Mucosa of descending colon (tissue), 3 donors: ENCODE measurements around the gene NIPSNAP3A. TPM values are rescaled to one million over a fixed set of nuclear protein-coding genes. Genes with fewer than 3 reads are reported as not detected.

Experiments used
- ATAC-seq: fragments of 200-7000 bp; cut with Tn5 transposase; one replicate; pipeline ENCODE4 v1.9.1; 2020; ENCODE audit warnings: mild to moderate bottlenecking, moderate library complexity
- DNase-seq, 3 donors: peaks; one replicate each; pipeline ENCODE4 v3.0.0-alpha.2; 2020
- H3K36me3 ChIP-seq: fragments of 200-600 bp; one replicate; pipeline ENCODE4 v1.8.0; 2021; ENCODE audit warnings: low read depth, mild to moderate bottlenecking
- H3K4me1 ChIP-seq: fragments of 200-600 bp; one replicate; pipeline ENCODE4 v1.8.0; 2021; ENCODE audit warnings: low read depth, mild to moderate bottlenecking
- H3K4me3 ChIP-seq: fragments of 200-600 bp; one replicate; pipeline ENCODE4 v1.8.0; 2021; ENCODE audit warnings: mild to moderate bottlenecking
- H3K9me3 ChIP-seq: fragments of 200-600 bp; one replicate; pipeline ENCODE4 v1.8.0; 2021; ENCODE audit warnings: mild to moderate bottlenecking
- intact Hi-C, 2 donors: fragments of 100-400 bp; cut with DNase I in 1 of 2; cut with micrococcal nuclease in 1 of 2; formaldehyde crosslinking; loops; one replicate each; pipeline versions ENCODE4 v1.11.0 to v1.11.1; 2022; cut with DNase I, micrococcal nuclease
- total RNA-seq, 3 donors: library from RNA; stranded (reverse); fragmentation: NEBNext Ultra II Directional in 2 of 3; extraction: Animal tissue kit (Norgen Biotek cat#: 25700) in 2 of 3; gene quantifications; one replicate each; pipeline versions ENCODE4 v1.2.1 to v1.2.4, GENCODE V29; 2021 to 2023
- TF ChIP-seq, protein P1 (sequence below): fragments of 200-600 bp; IDR thresholded peaks from one replicate; pipeline ENCODE4 v1.8.0; 2022; ENCODE audit warnings: antibody characterized with exemption, mild to moderate bottlenecking
- donor health status: DM: no; HTN: no; CAD: no; lungs with moderate emphysema.
- donor health status: DM: no; HTN: no; CAD: no.
- donor health status: DM: no; HTN: yes; CAD: no.

NIPSNAP3A gene
- total RNA-seq, 3 donors from 2014 or later: 23.7 to 51.2 (median 34.6) TPM

DNA sequence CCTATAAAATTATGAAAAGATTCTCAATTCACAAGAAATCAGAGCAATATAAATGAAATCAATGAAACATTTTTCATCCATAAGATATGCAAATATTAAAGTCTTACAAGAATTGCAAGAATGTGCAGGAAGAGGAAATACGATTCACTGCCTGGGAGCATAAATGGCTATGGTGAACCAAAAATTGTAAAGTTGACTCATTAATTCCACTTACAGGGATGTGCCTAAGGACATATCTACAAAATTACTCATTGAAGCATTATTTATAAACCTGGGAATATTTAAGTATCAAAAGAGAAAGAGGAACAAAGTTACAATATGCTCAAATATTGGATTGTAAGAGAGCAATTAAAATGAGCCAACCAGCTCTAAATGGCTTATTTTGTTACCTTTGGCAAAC lies 6.9 kb upstream of the NIPSNAP3A start:
- ATAC-seq (no peak), DNase-seq (no peak)
- no peak overlapping the region for H3K4me3 ChIP-seq
- H3K4me1 ChIP-seq: no peaks in the 10 kb centered on the region
- no peaks in the 10 kb centered on the region for H3K9me3 ChIP-seq
- intact Hi-C loops: no loop called here
- H3K36me3 ChIP-seq: no peaks in the 10 kb centered on the region
- TF ChIP-seq, protein P1, sequence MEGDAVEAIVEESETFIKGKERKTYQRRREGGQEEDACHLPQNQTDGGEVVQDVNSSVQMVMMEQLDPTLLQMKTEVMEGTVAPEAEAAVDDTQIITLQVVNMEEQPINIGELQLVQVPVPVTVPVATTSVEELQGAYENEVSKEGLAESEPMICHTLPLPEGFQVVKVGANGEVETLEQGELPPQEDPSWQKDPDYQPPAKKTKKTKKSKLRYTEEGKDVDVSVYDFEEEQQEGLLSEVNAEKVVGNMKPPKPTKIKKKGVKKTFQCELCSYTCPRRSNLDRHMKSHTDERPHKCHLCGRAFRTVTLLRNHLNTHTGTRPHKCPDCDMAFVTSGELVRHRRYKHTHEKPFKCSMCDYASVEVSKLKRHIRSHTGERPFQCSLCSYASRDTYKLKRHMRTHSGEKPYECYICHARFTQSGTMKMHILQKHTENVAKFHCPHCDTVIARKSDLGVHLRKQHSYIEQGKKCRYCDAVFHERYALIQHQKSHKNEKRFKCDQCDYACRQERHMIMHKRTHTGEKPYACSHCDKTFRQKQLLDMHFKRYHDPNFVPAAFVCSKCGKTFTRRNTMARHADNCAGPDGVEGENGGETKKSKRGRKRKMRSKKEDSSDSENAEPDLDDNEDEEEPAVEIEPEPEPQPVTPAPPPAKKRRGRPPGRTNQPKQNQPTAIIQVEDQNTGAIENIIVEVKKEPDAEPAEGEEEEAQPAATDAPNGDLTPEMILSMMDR: no peak

DNA sequence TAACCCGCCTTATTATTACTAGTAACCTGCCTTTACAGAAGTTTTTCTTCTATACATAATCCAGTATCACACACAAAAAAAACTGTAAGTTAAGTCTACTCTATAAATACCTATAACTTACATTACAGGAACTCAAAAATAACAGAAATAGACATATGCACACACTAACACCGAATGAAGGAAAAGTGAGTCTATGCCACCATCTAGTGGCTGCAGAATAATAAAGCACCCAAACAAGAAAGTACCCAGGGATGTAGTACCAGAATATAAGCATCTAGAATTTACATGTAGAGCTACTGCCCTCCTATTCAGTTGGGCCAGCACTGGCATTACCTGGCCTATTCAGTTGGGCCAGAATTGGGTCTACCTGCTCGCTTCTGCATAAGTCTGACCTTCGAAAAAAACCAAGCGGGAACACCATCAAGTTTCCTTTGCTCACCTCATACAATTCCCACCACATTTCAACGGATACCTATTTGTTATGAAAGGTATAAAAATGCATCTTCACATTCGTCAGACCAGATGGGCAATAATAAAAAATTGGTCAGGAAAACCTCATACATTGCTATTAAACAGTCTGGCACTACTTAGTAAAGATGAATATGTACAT lies 4.0 kb upstream of the NIPSNAP3A start:
- no peak overlapping the region for H3K4me3 ChIP-seq
- intact Hi-C loops: no loop called here
- peaks cover 3% of the 10 kb centered on the region for H3K4me1 ChIP-seq
- TF ChIP-seq, protein P1: peak; percentile 29
- ATAC-seq: no peak
- peak in 1 of 3 donors; percentile 24 for DNase-seq
- H3K9me3 ChIP-seq: no peaks in the 10 kb centered on the region
- no peaks in the 10 kb centered on the region for H3K36me3 ChIP-seq

DNA sequence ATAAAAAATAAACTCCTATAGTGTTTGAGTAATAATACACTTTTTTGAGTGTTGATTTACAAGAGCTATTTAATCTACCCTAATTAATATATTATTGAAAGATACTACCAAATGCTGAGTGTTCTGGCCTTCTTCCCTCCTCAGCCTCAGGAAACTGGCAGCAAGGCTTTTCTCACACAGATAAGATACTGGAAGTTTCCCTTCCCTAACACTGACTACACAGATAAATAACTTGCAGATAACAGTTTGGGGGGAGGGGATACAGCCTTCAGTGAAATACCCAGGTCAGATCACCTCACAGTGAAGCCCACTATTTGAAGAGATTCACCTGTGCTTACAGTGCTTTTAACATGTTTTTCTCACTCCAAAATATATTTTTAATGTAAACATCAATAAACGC lies 1.6 kb upstream of the NIPSNAP3A start:
- no peak for DNase-seq
- intact Hi-C loops: no loop called here

DNA sequence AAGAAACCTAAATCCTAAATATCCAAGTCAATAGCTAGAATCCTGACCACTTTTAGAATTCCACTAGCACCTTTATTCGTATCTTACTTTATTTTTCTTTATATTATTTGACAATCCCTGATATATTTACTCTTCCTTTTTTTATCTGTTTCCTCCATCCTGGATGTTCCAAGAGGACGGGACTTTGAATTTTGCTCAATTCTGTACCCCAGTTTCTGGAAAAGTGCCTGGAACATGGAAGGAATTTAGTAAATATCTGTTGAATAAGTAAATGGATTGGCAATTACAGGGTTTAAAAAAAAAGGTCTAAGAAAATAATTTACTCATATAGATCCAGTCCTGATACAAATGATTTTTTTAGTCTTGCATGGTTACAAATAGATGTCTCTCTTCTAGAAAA lies 1.2 kb upstream of the NIPSNAP3A start:
- DNase-seq (no peak), ATAC-seq (no peak)
- H3K4me1 ChIP-seq: peaks cover 10% of the 10 kb centered on the region
- intact Hi-C loops: no loop called here
- TF ChIP-seq, protein P1: no peak
- H3K4me3 ChIP-seq: no peak overlapping the region
- no peaks in the 10 kb centered on the region for H3K36me3 ChIP-seq
- H3K9me3 ChIP-seq: no peaks in the 10 kb centered on the region

More for the DNA sequence above, 1.6 kb upstream of the NIPSNAP3A start:
- H3K9me3 ChIP-seq: no peaks in the 10 kb centered on the region
- H3K4me1 ChIP-seq: peaks cover 10% of the 10 kb centered on the region
- ATAC-seq: no peak
- TF ChIP-seq, protein P1: no peak
- H3K36me3 ChIP-seq: no peaks in the 10 kb centered on the region
- H3K4me3 ChIP-seq: no peak overlapping the region

DNA sequence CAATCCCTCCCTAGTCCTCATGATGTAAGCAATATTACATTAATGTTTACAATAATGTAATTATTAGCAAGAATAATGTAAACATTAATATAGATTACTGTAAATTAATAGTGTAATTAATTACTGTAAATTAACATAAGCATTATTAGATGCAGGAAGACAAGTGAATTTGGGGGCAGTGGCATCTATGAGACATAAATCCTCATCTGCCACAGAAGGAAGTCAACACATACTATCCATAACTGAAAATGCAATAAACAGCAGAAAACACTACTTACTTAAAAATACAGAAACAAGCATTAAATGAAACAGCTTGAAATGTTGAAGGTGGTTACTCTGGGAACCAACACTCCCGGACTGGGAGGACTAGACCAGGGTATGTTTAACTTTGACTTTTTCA lies 685 bp upstream of the NIPSNAP3A start:
- Histone ChIP-seq H3K4me3 (no peak overlapping the region), H3K4me1 (peaks cover 10% of the 10 kb centered on the region), H3K9me3 (no peaks in the 10 kb centered on the region), H3K36me3 (no peaks in the 10 kb centered on the region)
- no peak for DNase-seq
- intact Hi-C loops: no loop called here
- TF ChIP-seq, protein P1: no peak
- no peak for ATAC-seq

DNA sequence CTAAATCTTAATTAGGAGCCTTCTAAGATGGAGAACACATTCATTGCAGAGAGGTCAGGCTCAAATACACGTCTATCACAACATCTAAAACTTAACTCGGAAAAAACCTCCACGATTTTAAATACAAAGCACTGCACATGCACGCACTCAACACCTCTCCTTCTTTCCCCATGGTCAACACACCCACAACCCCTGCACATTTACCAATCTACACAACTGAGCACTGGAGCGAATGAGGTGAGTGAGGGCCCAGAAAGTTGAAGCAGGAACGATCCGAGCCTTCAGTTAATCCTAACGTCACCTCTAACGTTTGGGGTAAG lies 278 bp upstream of the NIPSNAP3A start:
- H3K36me3 ChIP-seq: no peaks in the 10 kb centered on the region
- DNase-seq (no peak), ATAC-seq (peak; percentile 39)
- peaks cover 10% of the 10 kb centered on the region for H3K4me1 ChIP-seq
- TF ChIP-seq, protein P1: no peak
- H3K9me3 ChIP-seq: no peaks in the 10 kb centered on the region
- peak overlapping the region; percentile 71 for H3K4me3 ChIP-seq
- intact Hi-C loops: no loop called here
